ENCODE measurements around the gene PRKCE. TPM values are rescaled to one million over a fixed set of nuclear protein-coding genes. Genes with fewer than 3 reads are reported as not detected.

Gene PRKCE
- total RNA-seq, 2 donors from 2014 or later = 7.2 to 25.4 TPM

GRCh38 chr2:46062637-46063412, 411.4 kb downstream of the PRKCE start:
- H3K36me3 ChIP-seq = no peaks in the 10 kb centered on the region
- H3K27ac ChIP-seq = no peak overlapping the region
- TF ChIP-seq CTCF (IDR thresholded peaks at IDR 0.05) = peak; percentile 46 to 85 (median 76)
- no peak for TF ChIP-seq POLR2A (IDR thresholded peaks at IDR 0.05)
- peak; percentile 62 for TF ChIP-seq POLR2AphosphoS5 (IDR thresholded peaks at IDR 0.05)
- WGBS = 49% methylated on average over 15 of the region's 15 CpGs
- H3K4me3 ChIP-seq = no peak overlapping the region
- no peaks in the 10 kb centered on the region for H3K27me3 ChIP-seq (replicated peaks; ENCODE audit: insufficient read depth)
- peak; percentile 73 for DNase-seq (ENCODE audit: low spot score)
- H3K4me1 ChIP-seq (replicated peaks) = peaks cover 12% of the 10 kb centered on the region
- intact Hi-C loops (cut with DNase I) = loop anchor here (5.0 kb wide), 3 partner anchors 51 to 304 kb away; partner anchors contain the start of gene EPAS1
- H3K9me3 ChIP-seq = no peaks in the 10 kb centered on the region

DNA sequence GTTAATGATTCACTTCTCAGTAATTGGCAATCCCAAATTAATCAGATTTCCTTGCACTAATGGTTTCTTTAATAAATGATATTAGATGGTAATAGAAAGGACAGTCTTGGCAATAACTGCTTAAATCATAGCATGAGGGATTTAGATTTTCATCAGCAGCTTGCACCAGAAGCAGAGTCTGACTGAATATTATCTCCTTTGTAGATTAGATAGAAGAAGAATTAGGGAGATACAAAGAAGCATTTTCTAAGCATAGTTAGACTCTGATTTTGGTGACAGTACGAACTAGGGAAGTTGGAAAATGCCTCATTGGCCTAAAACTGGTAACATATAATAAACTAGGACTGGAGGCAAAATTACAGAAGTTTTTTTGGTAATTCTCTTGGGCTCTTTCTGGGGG, 412.9 kb downstream of the PRKCE start:
- H3K27me3 ChIP-seq (replicated peaks; ENCODE audit: insufficient read depth) = no peaks in the 10 kb centered on the region
- TF ChIP-seq POLR2AphosphoS5 (IDR thresholded peaks at IDR 0.05) (no peak), POLR2A (IDR thresholded peaks at IDR 0.05) (no peak), CTCF (IDR thresholded peaks at IDR 0.05) (no peak)
- H3K4me1 ChIP-seq (replicated peaks) = peaks cover 4% of the 10 kb centered on the region
- WGBS = 94% methylated on average over 1 of the region's 1 CpG
- H3K27ac ChIP-seq = no peak overlapping the region
- DNase-seq (ENCODE audit: low spot score) = no peak
- no peaks in the 10 kb centered on the region for H3K9me3 ChIP-seq
- H3K36me3 ChIP-seq = no peaks in the 10 kb centered on the region
- intact Hi-C loops (cut with DNase I) = loop anchor here (5.0 kb wide), 3 partner anchors 52 to 303 kb away; partner anchors contain the start of gene EPAS1
- no peak overlapping the region for H3K4me3 ChIP-seq

- intact Hi-C loops (cut with DNase I) = no loop called here
- Histone ChIP-seq H3K27ac (no peak overlapping the region), H3K36me3 (no peaks in the 10 kb centered on the region), H3K9me3 (no peaks in the 10 kb centered on the region), H3K4me1 (replicated peaks) (peaks cover 4% of the 10 kb centered on the region), H3K4me3 (no peak overlapping the region), H3K27me3 (replicated peaks; ENCODE audit: insufficient read depth) (no peaks in the 10 kb centered on the region)
- DNase-seq (ENCODE audit: low spot score) = no peak
- WGBS = 96% methylated on average over 4 of the region's 4 CpGs
- TF ChIP-seq POLR2AphosphoS5 (IDR thresholded peaks at IDR 0.05) (no peak), POLR2A (IDR thresholded peaks at IDR 0.05) (no peak), CTCF (IDR thresholded peaks at IDR 0.05) (no peak)
Observed at GRCh38 chr2:46065152-46065551, 413.7 kb downstream of the PRKCE start.

DNA sequence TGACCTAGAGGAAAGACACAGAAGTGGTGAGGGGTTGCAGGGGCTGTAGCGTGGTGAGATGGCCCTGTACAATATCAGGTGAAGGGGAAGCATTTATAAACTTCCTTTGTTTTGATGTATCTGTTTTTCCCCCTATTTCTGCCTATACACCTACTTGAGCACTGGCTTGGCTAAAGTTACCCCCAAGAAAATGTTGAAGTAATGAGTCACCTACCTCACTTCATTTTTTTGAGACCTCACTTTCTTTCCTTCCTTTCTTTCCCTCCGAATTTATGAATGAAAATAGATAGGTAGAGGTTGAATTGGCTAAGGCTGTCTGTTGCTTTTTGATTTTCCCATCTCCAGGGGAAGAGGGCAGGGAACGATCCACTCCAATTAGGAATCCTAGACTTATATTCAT, 414.6 kb downstream of the PRKCE start:
- intact Hi-C loops (cut with DNase I) = no loop called here
- TF ChIP-seq POLR2A (IDR thresholded peaks at IDR 0.05) (no peak), POLR2AphosphoS5 (IDR thresholded peaks at IDR 0.05) (no peak), CTCF (IDR thresholded peaks at IDR 0.05) (no peak)
- no peak for DNase-seq (ENCODE audit: low spot score)
- Histone ChIP-seq H3K27me3 (replicated peaks; ENCODE audit: insufficient read depth) (no peaks in the 10 kb centered on the region), H3K4me1 (replicated peaks) (peaks cover 4% of the 10 kb centered on the region), H3K36me3 (no peaks in the 10 kb centered on the region), H3K9me3 (no peaks in the 10 kb centered on the region), H3K4me3 (no peak overlapping the region), H3K27ac (peak overlapping the region in 1 of 2 donors; percentile 18)
- 74% methylated on average over 3 of the region's 3 CpGs for WGBS

DNA sequence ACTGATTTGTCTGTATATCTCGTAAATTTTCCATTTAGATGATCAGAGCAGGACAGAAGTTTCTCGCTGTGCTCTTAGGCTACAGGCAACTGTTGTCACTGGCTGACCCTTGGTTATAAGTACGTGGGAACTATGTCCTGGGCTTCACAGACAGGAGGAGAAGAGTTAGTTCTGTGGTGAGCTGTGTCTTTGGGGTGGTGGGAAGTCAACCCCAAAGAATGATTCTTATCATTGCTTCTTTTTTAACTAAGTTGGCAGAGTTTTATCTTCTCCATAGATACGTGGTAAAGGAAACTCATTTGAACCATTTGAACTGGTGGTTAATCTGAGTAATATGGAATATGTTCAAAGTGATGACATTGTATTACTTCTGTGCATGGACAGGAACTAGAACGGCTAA, 415.1 kb downstream of the PRKCE start:
- Histone ChIP-seq H3K27ac (peak overlapping the region in 1 of 2 donors; percentile 6), H3K4me3 (no peak overlapping the region), H3K9me3 (no peaks in the 10 kb centered on the region), H3K36me3 (no peaks in the 10 kb centered on the region), H3K27me3 (replicated peaks; ENCODE audit: insufficient read depth) (no peaks in the 10 kb centered on the region), H3K4me1 (replicated peaks) (peaks cover 4% of the 10 kb centered on the region)
- WGBS = 66% methylated on average over 5 of the region's 5 CpGs
- DNase-seq (ENCODE audit: low spot score) = no peak
- intact Hi-C loops (cut with DNase I) = no loop called here
- TF ChIP-seq POLR2AphosphoS5 (IDR thresholded peaks at IDR 0.05) (no peak), CTCF (IDR thresholded peaks at IDR 0.05) (no peak), POLR2A (IDR thresholded peaks at IDR 0.05) (no peak)
